GM21528 (cell line): Measurements from ENCODE around the gene ADGRL3.

Experiments
- ATAC-seq: cut with Tn5 transposase; IDR thresholded peaks from one replicate; pipeline ENCODE4 v1.9.1; 2021; ENCODE audit warnings: mild to moderate bottlenecking, moderate library complexity; ENCODE audit not compliant: unreplicated experiment, low FRiP score

The ADGRL3 gene

DNA sequence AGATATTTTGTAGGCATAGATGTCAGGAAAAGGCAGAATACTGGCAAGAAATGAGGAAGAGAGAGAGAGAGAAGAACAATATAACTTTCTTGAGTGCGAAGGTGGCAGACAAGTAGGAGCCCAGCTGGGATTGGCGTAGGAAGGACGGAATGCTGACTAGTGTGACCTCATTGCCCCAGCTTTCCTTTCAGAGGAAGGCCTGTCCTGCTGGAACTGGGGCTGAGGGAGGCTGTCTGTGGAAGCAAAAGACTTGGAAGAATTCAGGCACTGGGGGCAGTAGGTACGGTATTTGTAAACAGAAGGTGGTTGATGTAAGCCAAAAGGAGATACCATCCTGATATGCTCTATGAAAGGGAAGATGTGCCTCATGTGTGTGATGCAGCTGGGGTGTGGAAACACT, 818.4 kb downstream of the ADGRL3 start:
- no peak for ATAC-seq

- no peak for ATAC-seq
Observed at GRCh38 chr4:62023633-62024032, 823.5 kb downstream of the ADGRL3 start.

- ATAC-seq = no peak
Observed at GRCh38 chr4:62028745-62029144, 828.6 kb downstream of the ADGRL3 start.

GRCh38 chr4:62030958-62031357, 830.8 kb downstream of the ADGRL3 start:
- ATAC-seq = no peak

- no peak for ATAC-seq
Observed at GRCh38 chr4:62037571-62037970, 837.4 kb downstream of the ADGRL3 start.

GRCh38 chr4:62051332-62051731, 851.2 kb downstream of the ADGRL3 start:
- ATAC-seq = no peak

- ATAC-seq = no peak
Observed at GRCh38 chr4:62053974-62054373, 853.8 kb downstream of the ADGRL3 start.

DNA sequence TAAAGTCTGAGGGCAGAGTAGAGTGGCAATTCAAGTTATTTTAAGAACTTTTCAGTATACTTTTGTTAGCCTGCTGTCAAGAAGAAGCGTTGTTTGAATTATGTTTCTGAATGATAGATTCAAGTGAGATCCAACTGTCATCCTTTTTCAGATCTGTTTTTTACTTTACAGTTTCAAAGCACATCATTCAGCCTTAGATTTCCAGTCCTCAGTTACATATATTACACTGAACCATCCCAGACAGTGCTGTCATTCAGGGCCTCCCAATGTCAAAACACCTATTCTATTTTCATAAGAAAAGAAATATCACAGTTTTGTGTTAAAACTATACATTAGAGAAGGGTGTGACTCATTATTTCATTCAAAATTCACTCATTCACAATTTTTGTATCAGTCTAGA, 856.9 kb downstream of the ADGRL3 start:
- no peak for ATAC-seq

GRCh38 chr4:62058571-62058970, 858.4 kb downstream of the ADGRL3 start:
- no peak for ATAC-seq

DNA sequence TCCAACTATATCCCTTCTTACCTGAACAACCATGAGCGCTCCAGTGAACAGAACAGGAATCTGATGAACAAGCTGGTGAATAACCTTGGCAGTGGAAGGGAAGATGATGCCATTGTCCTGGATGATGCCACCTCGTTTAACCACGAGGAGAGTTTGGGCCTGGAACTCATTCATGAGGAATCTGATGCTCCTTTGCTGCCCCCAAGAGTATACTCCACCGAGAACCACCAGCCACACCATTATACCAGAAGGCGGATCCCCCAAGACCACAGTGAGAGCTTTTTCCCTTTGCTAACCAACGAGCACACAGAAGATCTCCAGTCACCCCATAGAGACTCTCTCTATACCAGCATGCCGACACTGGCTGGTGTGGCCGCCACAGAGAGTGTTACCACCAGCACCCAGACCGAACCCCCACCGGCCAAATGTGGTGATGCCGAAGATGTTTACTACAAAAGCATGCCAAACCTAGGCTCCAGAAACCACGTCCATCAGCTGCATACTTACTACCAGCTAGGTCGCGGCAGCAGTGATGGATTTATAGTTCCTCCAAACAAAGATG, 870.2 kb downstream of the ADGRL3 start:
- no peak for ATAC-seq

- ATAC-seq = no peak
Observed at GRCh38 chr4:62075089-62075488, 875.0 kb downstream of the ADGRL3 start.

- ATAC-seq = no peak
Observed at GRCh38 chr4:62075521-62075920, 875.4 kb downstream of the ADGRL3 start.

GRCh38 chr4:62077406-62077805, 877.3 kb downstream of the ADGRL3 start:
- no peak for ATAC-seq

GRCh38 chr4:62080431-62080830, 880.3 kb downstream of the ADGRL3 start:
- no peak for ATAC-seq

- no peak for ATAC-seq
Observed at GRCh38 chr4:62087706-62088105, 887.6 kb downstream of the ADGRL3 start.

GRCh38 chr4:62093735-62094134, 893.6 kb downstream of the ADGRL3 start:
- ATAC-seq = no peak

DNA sequence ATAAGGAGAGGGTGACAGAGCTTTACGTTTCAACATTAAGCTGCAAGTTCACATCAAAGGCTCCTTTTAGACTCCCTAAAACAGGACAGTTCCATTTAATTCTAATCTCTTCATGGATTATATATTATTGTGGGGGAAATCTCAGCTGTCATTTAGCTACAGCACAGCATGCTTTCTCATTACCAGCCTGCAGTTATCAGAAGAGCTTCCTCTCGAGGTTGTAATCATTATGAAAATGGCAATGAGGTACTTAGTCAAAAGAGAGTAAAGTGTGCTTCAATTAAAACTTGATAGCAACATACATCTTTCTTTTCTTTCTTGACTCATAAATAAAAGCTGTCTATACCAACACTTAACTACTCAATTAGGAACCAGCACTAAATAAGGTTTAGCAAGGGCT, 896.8 kb downstream of the ADGRL3 start:
- ATAC-seq = no peak

- ATAC-seq = no peak
Observed at GRCh38 chr4:62115216-62115615, 915.1 kb downstream of the ADGRL3 start.

DNA sequence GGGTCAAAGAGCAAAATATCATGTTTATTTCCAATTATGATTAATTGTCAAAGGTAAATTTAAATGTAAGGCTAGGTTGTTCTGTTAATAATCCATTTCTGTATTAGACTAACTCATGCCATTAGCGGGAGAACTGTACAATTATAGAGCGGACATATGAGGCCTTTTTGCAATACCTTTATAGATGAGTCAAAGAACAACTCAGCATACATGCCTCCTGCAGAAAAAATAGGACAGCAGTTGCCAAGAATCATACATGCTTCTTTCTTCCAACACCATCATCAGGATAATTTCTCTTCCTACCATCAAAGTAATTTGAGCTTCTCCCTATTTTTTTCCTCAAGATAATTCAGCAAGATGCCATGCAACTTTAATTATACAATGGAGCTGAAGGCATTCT, 917.8 kb downstream of the ADGRL3 start:
- ATAC-seq = no peak

- ATAC-seq = no peak
Observed at GRCh38 chr4:62118558-62118957, 918.4 kb downstream of the ADGRL3 start.

DNA sequence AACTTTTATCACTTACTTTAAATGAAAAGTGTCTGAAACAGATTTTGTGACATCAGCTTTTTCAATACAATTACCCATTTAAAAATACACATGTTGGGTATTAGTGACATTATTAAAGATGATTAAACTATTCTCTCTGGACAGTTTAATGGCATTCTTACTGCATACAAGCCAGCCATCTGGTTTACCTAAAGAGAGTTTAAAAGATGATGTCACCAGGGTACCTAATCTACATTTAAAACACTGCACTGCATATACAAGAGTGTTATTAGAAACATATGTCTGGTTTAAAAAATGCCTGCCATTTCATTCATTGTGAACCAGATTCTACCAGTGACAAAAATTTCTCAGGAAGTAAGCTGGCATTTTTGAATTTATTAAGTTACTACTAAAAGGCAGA, 919.1 kb downstream of the ADGRL3 start:
- no peak for ATAC-seq

DNA sequence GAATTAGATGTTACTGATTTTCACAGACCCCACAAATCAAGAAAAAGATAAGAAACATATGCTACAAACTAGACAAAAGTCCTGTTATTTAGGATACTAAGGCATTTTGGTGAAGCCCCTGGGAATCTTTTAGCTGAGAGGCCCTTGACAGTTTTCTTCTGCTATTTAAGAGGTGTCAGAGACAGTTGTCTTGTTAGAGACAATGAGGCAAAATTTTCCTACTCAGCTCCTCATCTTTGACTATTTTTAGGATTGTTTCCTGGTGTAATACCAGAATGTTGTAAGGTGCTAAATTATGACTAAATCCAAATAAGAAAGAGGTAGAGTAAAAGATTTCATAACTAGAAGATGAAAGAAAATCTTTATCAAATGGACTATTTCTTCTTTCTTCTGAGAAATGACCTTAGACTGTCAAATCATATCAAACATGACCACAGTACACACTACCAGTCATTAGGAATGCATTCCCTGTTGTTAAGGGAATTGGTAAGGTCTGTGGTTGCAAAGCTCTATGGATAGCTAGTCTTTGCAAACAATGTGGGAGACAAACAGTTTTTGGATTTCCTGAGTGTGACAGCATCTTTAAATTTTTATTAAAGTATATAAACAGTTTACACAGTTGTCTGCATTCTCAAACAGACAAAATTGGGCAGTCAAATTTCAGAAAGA, 926.1 kb downstream of the ADGRL3 start:
- no peak for ATAC-seq
